Ovary (tissue), 9 donors: ENCODE results near the gene NAALADL2. TPM values are rescaled to one million over a fixed set of nuclear protein-coding genes. Genes with fewer than 3 reads are reported as not detected.

Source experiments
- DNase-seq, 5 donors: peaks; one replicate each; pipeline ENCODE4 v3.0.0-alpha.2; 2019 to 2020
- H3K27ac ChIP-seq, 2 donors: fragments of 200-600 bp; one replicate each; pipeline versions ENCODE4 v1.5.1 to v1.8.0; 2019 to 2022
- H3K27me3 ChIP-seq: fragments of 200-600 bp; one replicate; pipeline ENCODE4 v1.8.0; 2022
- H3K36me3 ChIP-seq: fragments of 200-600 bp; sonication (generic); one replicate; pipeline ENCODE4 v1.5.1; 2019
- H3K4me1 ChIP-seq: one replicate; pipeline ENCODE4 v1.8.1; 2013; ENCODE audit warnings: mild to moderate bottlenecking, moderate library complexity; ENCODE audit not compliant: insufficient read depth
- H3K4me3 ChIP-seq: fragments of 200-600 bp; sonication (generic); one replicate; pipeline ENCODE4 v1.5.1; 2017
- H3K9me3 ChIP-seq, 2 donors: fragments of 200-600 bp in 1 of 2; sonication (generic) in 1 of 2; one replicate each; pipeline versions ENCODE4 v1.5.1 to v1.8.1; 2013 to 2019; ENCODE audit warnings: mild to moderate bottlenecking in 1 of 2, moderate library complexity in 1 of 2
- CTCF ChIP-seq, 3 donors: fragments of 450-650 bp in 2 of 3; fragments of 200-600 bp in 1 of 3; IDR thresholded peaks; one replicate each; pipeline versions ENCODE4 v1.5.1 to v1.8.0; 2016 to 2022; ENCODE audit warnings: antibody characterized with exemption in 3 of 3, mild to moderate bottlenecking in 1 of 3
- EP300 ChIP-seq: sonication (generic); formaldehyde crosslinking; IDR thresholded peaks from one replicate; pipeline ENCODE4 v1.6.1; 2017; ENCODE audit warnings: antibody characterized with exemption
- POLR2A ChIP-seq: fragments of 450-650 bp; IDR thresholded peaks from one replicate; pipeline ENCODE4 v1.6.1; 2017; ENCODE audit warnings: antibody characterized with exemption, mild to moderate bottlenecking, moderate library complexity
- WGBS, 3 donors: extraction: QIAGEN DNeasy Blood & Tissue Kit in 1 of 3; methylation state at CpG; one replicate each; pipeline versions ENCODE4 v1.1.5 to v1.1.7; 2013 to 2017; 5-methylcytosine and 5-hydroxymethylcytosine counted together
- intact Hi-C, 4 donors: fragments of 100-400 bp; cut with DNase I; formaldehyde crosslinking; loops; one replicate each; pipeline versions ENCODE4 v1.11.0 to v1.15.1; 2022 to 2023
- polyA plus RNA-seq, 2 donors: library from polyadenylated mRNA; stranded (reverse); fragments of 200-250 nt in 1 of 2; fragments of 350-450 nt in 1 of 2; fragmentation: Illumina TruSeq in 1 of 2; extraction: RNeasy Lipid Tissue Mini Kit (QIAGEN cat#74804) in 1 of 2; gene quantifications; one replicate each; pipeline ENCODE4 v1.2.3, GENCODE V29; 2013 to 2014
- total RNA-seq, 7 donors: library from RNA; depleted of rRNA in 2 of 7; stranded (reverse); fragments of >200 nt in 2 of 7; fragmentation: NEBNext Ultra II Directional in 3 of 7; extraction: Animal tissue kit (Norgen Biotek cat#: 25700) in 3 of 7; gene quantifications; one replicate each; pipeline versions ENCODE4 v1.1.0 to v1.2.4, GENCODE V29; 2016 to 2023
- donor health status: DM: no; HTN: no; CAD: no; lungs with moderate emphysema.
- donor health status: DM: no; HTN: no; CAD: no.
- donor health status: Bipolar disorder and iron deficiency.
- donor health status: DM: yes; HTN: yes; CAD: no.
- donor health status: DM: no; HTN: no; CAD: no.
- donor health status: DM: yes; HTN: yes; CAD: no.

The NAALADL2 gene
- total and polyA plus RNA-seq, 9 donors: 2.3 to 29.3 (median 15.2) TPM

GRCh38 chr3:175511219-175511785, 652.2 kb downstream of the NAALADL2 start:
- WGBS, 3 donors: 79 to 90% (median 86%) methylated on average over 3 of the region's 3 CpGs
- TF ChIP-seq EP300: no peak
- TF ChIP-seq CTCF (IDR thresholded peaks at IDR 0.05): no peak
- TF ChIP-seq POLR2A: no peak
- intact Hi-C loops: no loop called here

GRCh38 chr3:175512700-175513099, 653.6 kb downstream of the NAALADL2 start:
- Histone ChIP-seq H3K27ac (no peak overlapping the region), H3K27me3 (no peaks in the 10 kb centered on the region), H3K4me3 (no peak overlapping the region), H3K4me1 (no peaks in the 10 kb centered on the region), H3K36me3 (no peaks in the 10 kb centered on the region), H3K9me3 (no peaks in the 10 kb centered on the region)
- no peak for DNase-seq
- intact Hi-C loops: no loop called here
- 67 to 77% (median 72%) methylated on average over 2 of the region's 2 CpGs for WGBS, 3 donors
- TF ChIP-seq CTCF (IDR thresholded peaks at IDR 0.05) (no peak), POLR2A (no peak), EP300 (no peak)

More at GRCh38 chr3:175511219-175511785, 652.2 kb downstream of the NAALADL2 start:
- H3K9me3 ChIP-seq: no peaks in the 10 kb centered on the region
- no peaks in the 10 kb centered on the region for H3K36me3 ChIP-seq
- no peak overlapping the region for H3K4me3 ChIP-seq
- no peaks in the 10 kb centered on the region for H3K27me3 ChIP-seq
- no peak for DNase-seq
- H3K27ac ChIP-seq: no peak overlapping the region
- no peaks in the 10 kb centered on the region for H3K4me1 ChIP-seq

GRCh38 chr3:175518459-175518858, 659.3 kb downstream of the NAALADL2 start:
- no peak for DNase-seq
- TF ChIP-seq EP300 (no peak), POLR2A (no peak), CTCF (IDR thresholded peaks at IDR 0.05) (no peak)
- no peak overlapping the region for H3K4me3 ChIP-seq
- no peaks in the 10 kb centered on the region for H3K9me3 ChIP-seq
- no peaks in the 10 kb centered on the region for H3K4me1 ChIP-seq
- H3K36me3 ChIP-seq: no peaks in the 10 kb centered on the region
- no peaks in the 10 kb centered on the region for H3K27me3 ChIP-seq
- WGBS, 3 donors: 92 to 95% (median 94%) methylated on average over 3 of the region's 3 CpGs
- no peak overlapping the region for H3K27ac ChIP-seq
- intact Hi-C loops: no loop called here

DNA sequence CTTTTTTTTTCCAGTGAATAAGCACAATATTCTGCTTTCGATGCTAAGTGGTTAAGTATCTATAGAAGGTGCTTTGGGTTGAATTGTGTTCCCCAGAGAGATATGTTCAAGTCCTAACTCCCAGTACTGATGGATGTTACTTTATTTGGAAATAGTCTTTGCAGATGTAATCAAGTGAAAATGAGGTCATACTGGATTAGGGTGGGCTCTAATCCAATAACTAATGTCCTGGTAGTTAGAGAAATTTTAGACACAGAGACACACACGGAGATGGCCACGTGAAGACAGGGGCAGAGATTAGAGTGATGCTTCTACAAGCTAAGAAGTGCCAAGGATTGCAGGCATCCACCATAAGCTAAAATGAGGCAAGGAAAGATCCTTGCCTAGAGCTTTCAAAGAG, 662.3 kb downstream of the NAALADL2 start:
- intact Hi-C loops: no loop called here
- WGBS, 3 donors: 89 to 95% (median 92%) methylated on average over 3 of the region's 3 CpGs
- no peak overlapping the region for H3K4me3 ChIP-seq
- no peaks in the 10 kb centered on the region for H3K4me1 ChIP-seq
- no peaks in the 10 kb centered on the region for H3K36me3 ChIP-seq
- no peak overlapping the region for H3K27ac ChIP-seq
- no peaks in the 10 kb centered on the region for H3K27me3 ChIP-seq
- no peak for DNase-seq
- TF ChIP-seq EP300 (no peak), POLR2A (no peak), CTCF (IDR thresholded peaks at IDR 0.05) (no peak)
- no peaks in the 10 kb centered on the region for H3K9me3 ChIP-seq
